NT2/D1 (cell line): ENCODE results near the gene DNMT1.

Experiments
- SUZ12 ChIP-seq: IDR thresholded peaks from 2 replicates; pipeline ENCODE4 v1.6.1; 2011; ENCODE audit not compliant: insufficient read length, insufficient read depth; ENCODE audit errors: extremely low read depth
- ZNF274 ChIP-seq: IDR thresholded peaks from 2 replicates; pipeline ENCODE4 v1.6.1; 2011; ENCODE audit warnings: mild to moderate bottlenecking, low read depth, low read length

GRCh38 chr19:10145031-10145430 is 49.7 kb downstream of the DNMT1 start:
- TF ChIP-seq ZNF274 (no peak), SUZ12 (no peak)
